SKM-1 (cell line): ENCODE results near the gene TRPT1.

ENCODE experiments used
- DNase-seq: peaks from one replicate; lab custom pipeline; 2025; ENCODE audit not compliant: unreplicated experiment; lab: John Stamatoyannopoulos, UW

Gene TRPT1

GRCh38 chr11:64210301-64211020 lies 15.5 kb downstream of the TRPT1 start:
- DNase-seq = no peak

- no peak for DNase-seq
These were observed 16.5 kb downstream of the TRPT1 start for GRCh38 chr11:64209563-64209843.

GRCh38 chr11:64208796-64209562 lies 17.0 kb downstream of the TRPT1 start:
- DNase-seq = no peak

GRCh38 chr11:64208086-64208795 lies 17.7 kb downstream of the TRPT1 start:
- DNase-seq = no peak

GRCh38 chr11:64207256-64208085 lies 18.5 kb downstream of the TRPT1 start:
- peak; percentile 81 for DNase-seq

- DNase-seq = peak; percentile 56
These were observed 19.3 kb downstream of the TRPT1 start, which contains the start of gene FERMT3 for GRCh38 chr11:64206457-64207255. TSS of gene FERMT3 (plus strand) at chr11:64206721. CDS start at chr11:64207365, 644 bp downstream.

GRCh38 chr11:64204464-64204989 lies 21.5 kb downstream of the TRPT1 start:
- peak; percentile 68 for DNase-seq

GRCh38 chr11:64204080-64204440 lies 21.9 kb downstream of the TRPT1 start:
- no peak for DNase-seq

- no peak for DNase-seq
These were observed 22.4 kb downstream of the TRPT1 start for GRCh38 chr11:64203421-64204079.

GRCh38 chr11:64202992-64203391 lies 23.0 kb downstream of the TRPT1 start:
- no peak for DNase-seq

- no peak for DNase-seq
These were observed 24.4 kb downstream of the TRPT1 start for GRCh38 chr11:64201543-64201942.

- DNase-seq = no peak
These were observed 27.5 kb downstream of the TRPT1 start for GRCh38 chr11:64198511-64198910.

GRCh38 chr11:64196626-64197025 lies 29.4 kb downstream of the TRPT1 start:
- no peak for DNase-seq

- no peak for DNase-seq
These were observed 33.6 kb downstream of the TRPT1 start for GRCh38 chr11:64192434-64192833.

- DNase-seq = no peak
These were observed 39.4 kb downstream of the TRPT1 start for GRCh38 chr11:64186492-64187165.

- DNase-seq = peak; percentile 100
These were observed 40.1 kb downstream of the TRPT1 start, which contains the start of gene STIP1 for GRCh38 chr11:64185693-64186491. TSS of gene STIP1 (plus strand) at chr11:64186171. CDS start at chr11:64186262, 91 bp downstream.

GRCh38 chr11:64185175-64185692 lies 40.8 kb downstream of the TRPT1 start:
- DNase-seq = peak; percentile 70

GRCh38 chr11:64183890-64184289 lies 42.1 kb downstream of the TRPT1 start:
- DNase-seq = no peak
